Adipocyte (in vitro differentiated cells): ENCODE results near the gene STARD3NL.
"Not testable (repeated sequence)": the region's sequence is repeated elsewhere in the genome, so short reads cannot be mapped to it uniquely, and the experiment has no call there.

Experiments used
- DNase-seq: peaks from one replicate; pipeline ENCODE4 v3.0.0-alpha.2; 2015; ENCODE audit warnings: low read depth
- H3K27me3 ChIP-seq: replicated peaks from 2 replicates; pipeline ENCODE4 v1.7.0; 2013; ENCODE audit warnings: mild to moderate bottlenecking, low read length, moderate library complexity; ENCODE audit not compliant: control insufficient read depth, insufficient read depth
- H3K36me3 ChIP-seq: 2 replicates; pipeline ENCODE4 v1.7.0; 2013; ENCODE audit warnings: low read length, mild to moderate bottlenecking, moderate library complexity; ENCODE audit not compliant: control insufficient read depth, insufficient read depth, severe bottlenecking
- H3K4me1 ChIP-seq: 2 replicates; pipeline ENCODE4 v1.7.0; 2013; ENCODE audit warnings: mild to moderate bottlenecking, low read length, moderate library complexity; ENCODE audit not compliant: control insufficient read depth, insufficient read depth
- H3K4me3 ChIP-seq: 2 replicates; pipeline ENCODE4 v1.7.0; 2013; ENCODE audit warnings: mild to moderate bottlenecking, low read length, moderate library complexity
- H3K9ac ChIP-seq: 2 replicates; pipeline ENCODE4 v1.7.0; 2013; ENCODE audit warnings: mild to moderate bottlenecking, low read length, moderate library complexity
- H3K9me3 ChIP-seq: 2 replicates; pipeline ENCODE4 v1.7.0; 2013; ENCODE audit warnings: mild to moderate bottlenecking, low read length, moderate library complexity; ENCODE audit not compliant: control insufficient read depth

Gene STARD3NL

GRCh38 chr7:38245409-38245977 is 67.4 kb downstream of the STARD3NL start:
- H3K9me3 ChIP-seq, result no peaks in the 10 kb centered on the region
- peaks cover 7% of the 10 kb centered on the region for H3K4me1 ChIP-seq
- no peak for DNase-seq
- no peaks in the 10 kb centered on the region for H3K36me3 ChIP-seq
- H3K4me3 ChIP-seq, result no peak overlapping the region
- no peak overlapping the region for H3K9ac ChIP-seq
- no peaks in the 10 kb centered on the region for H3K27me3 ChIP-seq

DNA sequence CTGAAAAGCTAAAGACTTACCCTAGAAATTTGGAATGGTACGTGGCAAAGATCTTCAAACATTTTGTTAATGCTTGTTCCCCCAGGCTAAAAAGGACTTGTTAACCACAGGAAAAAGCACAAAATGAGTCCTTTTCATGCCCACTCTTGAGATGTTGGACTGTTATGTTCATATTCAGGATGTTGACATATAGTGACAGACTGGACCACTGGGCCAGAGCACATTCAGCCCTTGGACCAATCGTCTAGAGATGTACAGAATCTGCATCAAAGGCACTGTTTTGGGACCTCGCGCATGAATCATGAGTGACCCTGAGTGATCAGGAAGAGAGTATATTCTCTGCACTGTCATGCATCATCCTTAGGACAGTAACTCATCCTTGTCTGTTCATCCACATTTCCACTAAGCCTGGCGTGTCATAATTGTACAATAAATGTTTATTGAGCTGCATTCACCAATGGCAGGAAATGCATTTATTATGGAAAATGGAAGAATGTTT is 70.1 kb downstream of the STARD3NL start:
- DNase-seq, result no peak
- no peaks in the 10 kb centered on the region for H3K36me3 ChIP-seq
- no peak overlapping the region for H3K4me3 ChIP-seq
- H3K4me1 ChIP-seq, result peaks cover 4% of the 10 kb centered on the region
- no peak overlapping the region for H3K9ac ChIP-seq
- no peaks in the 10 kb centered on the region for H3K9me3 ChIP-seq
- H3K27me3 ChIP-seq, result no peaks in the 10 kb centered on the region

- not testable (repeated sequence) for H3K4me1 ChIP-seq, H3K36me3 ChIP-seq, DNase-seq
Measured at GRCh38 chr7:38249849-38250248, 71.8 kb downstream of the STARD3NL start.

GRCh38 chr7:38257350-38257677 is 79.3 kb downstream of the STARD3NL start:
- Histone ChIP-seq H3K9me3 (no peaks in the 10 kb centered on the region), H3K27me3 (no peaks in the 10 kb centered on the region), H3K4me3 (no peak overlapping the region), H3K36me3 (no peaks in the 10 kb centered on the region), H3K4me1 (peaks cover 10% of the 10 kb centered on the region), H3K9ac (peak overlapping the region; percentile 39)
- no peak for DNase-seq

More at GRCh38 chr7:38249849-38250248, 71.8 kb downstream of the STARD3NL start:
- H3K27me3 ChIP-seq, H3K9me3 ChIP-seq, H3K9ac ChIP-seq, H3K4me3 ChIP-seq: not testable (repeated sequence)

- not testable (repeated sequence) for H3K4me3 ChIP-seq, H3K36me3 ChIP-seq, H3K4me1 ChIP-seq, H3K9me3 ChIP-seq, DNase-seq, H3K9ac ChIP-seq, H3K27me3 ChIP-seq
Measured at GRCh38 chr7:38259157-38259556, 81.1 kb downstream of the STARD3NL start.

DNA sequence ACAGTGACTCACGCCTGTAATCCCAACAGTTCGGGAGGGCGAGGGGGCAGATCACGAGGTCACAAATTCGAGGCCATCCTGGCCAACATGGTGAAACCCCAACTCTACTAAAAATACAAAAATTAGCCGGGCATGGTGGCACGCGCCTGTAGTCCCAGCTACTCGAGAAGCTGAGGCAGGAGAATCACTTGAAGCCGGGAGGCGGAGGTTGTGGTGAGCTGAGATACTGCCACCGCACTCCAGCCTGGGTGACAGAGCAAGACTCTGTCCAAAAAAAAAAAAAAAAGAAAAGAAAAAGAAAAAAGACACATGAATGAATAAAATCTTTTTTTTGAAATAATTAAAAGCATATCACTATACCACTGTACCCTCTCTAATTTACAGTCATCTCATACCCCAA is 83.6 kb downstream of the STARD3NL start:
- not testable (repeated sequence) for H3K27me3 ChIP-seq, H3K9ac ChIP-seq, H3K4me1 ChIP-seq, H3K4me3 ChIP-seq, DNase-seq, H3K36me3 ChIP-seq, H3K9me3 ChIP-seq

- H3K27me3 ChIP-seq, H3K9me3 ChIP-seq, H3K4me3 ChIP-seq, H3K9ac ChIP-seq, DNase-seq, H3K36me3 ChIP-seq, H3K4me1 ChIP-seq: not testable (repeated sequence)
Measured at GRCh38 chr7:38262026-38262425, 84.0 kb downstream of the STARD3NL start.

DNA sequence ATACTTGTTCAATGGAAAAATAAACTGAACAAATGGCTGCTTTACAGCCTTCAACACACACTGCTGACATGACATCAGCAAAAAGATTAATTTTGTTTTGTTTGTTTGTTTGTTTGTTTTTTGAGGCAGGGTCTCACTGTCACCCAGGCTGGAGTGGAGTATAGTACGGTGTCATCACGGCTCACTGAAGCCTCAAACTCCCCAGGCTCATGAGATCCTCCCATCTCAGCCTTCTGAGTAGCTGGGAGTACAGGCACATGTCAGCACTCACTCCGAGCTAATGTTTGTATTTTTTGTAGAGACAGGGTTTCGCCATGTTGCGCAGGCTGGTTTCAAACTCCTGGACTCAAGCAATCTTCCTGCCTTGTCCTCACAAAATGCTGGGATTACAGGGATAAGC is 84.5 kb downstream of the STARD3NL start:
- H3K9ac ChIP-seq, result no peak overlapping the region
- no peak overlapping the region for H3K4me3 ChIP-seq
- no peak for DNase-seq

DNA sequence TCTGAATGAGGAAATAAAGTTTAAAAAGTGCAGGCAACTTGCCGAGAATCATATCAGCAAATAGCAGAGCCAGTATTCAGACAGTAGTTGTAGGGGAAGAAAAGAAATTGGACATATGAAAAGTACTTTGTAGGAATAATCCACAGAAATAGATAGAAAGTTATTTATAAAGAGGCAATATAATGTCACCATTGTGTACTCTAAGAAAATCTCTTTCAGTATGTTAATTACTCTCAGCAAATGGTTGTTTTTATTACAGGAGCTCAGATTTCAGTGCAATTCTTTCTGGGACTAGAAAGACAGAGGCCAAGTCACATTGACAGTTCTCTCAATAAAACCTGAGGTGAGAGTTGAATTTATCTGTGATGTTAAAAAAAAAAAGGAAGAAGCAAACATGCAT is 85.2 kb downstream of the STARD3NL start:
- H3K36me3 ChIP-seq, H3K4me3 ChIP-seq, H3K27me3 ChIP-seq, H3K9ac ChIP-seq, H3K9me3 ChIP-seq, H3K4me1 ChIP-seq, DNase-seq: not testable (repeated sequence)

More for the DNA sequence above, 84.5 kb downstream of the STARD3NL start:
- Histone ChIP-seq H3K4me1 (peaks cover under 1% of the 10 kb centered on the region), H3K27me3 (no peaks in the 10 kb centered on the region), H3K9me3 (no peaks in the 10 kb centered on the region), H3K36me3 (no peaks in the 10 kb centered on the region)

GRCh38 chr7:38264602-38265001 is 86.6 kb downstream of the STARD3NL start:
- DNase-seq, H3K27me3 ChIP-seq, H3K4me3 ChIP-seq, H3K9ac ChIP-seq, H3K9me3 ChIP-seq, H3K36me3 ChIP-seq, H3K4me1 ChIP-seq: not testable (repeated sequence)

DNA sequence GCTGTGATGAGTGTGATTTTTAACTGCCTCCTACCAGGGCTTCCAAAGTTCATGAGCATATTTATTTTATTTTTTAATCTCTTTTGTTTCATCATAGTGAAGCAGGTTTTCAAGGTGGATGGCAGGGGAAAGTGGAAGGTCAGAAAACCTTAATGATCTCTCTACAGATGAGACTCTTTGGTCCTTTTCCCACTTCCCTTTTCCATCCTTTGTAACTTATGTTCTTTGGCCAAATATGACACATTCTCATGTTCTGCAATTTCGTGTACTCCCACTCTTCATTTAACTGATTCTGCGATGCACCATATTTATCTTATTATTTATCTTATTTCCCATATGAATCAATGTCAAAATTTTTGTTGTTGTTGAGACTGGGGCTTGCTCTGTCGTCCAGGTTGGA is 87.9 kb downstream of the STARD3NL start:
- not testable (repeated sequence) for H3K9ac ChIP-seq, DNase-seq, H3K36me3 ChIP-seq

DNA sequence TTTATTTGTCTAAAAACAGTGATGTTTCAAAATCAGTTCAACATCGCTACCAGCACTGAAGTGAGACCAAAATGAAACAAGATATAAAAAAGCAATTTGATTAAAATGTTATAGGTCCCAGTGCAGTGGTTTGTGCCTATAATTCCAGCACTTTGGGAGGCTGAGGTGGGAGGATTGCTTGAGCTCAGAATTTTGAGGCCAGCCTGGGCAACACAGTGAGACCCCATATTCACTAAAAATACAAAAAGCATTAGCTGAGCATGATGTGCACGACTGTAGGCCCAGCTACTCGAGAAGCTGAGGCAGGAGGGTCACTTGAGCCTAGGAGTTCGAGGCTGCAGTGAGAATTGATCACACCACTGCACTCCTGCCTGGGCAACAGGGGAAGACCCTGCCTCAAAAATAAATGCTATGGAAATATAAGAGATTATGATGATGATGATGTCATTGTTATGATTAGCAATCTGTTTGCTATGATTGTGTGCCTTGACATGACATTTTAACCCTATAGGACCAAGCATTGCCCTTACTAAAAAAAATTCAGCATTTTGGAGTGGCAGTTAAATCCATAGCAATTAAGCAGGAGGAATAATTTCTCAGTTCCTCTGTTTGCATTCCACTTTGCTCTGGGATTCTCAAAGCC is 91.8 kb downstream of the STARD3NL start:
- H3K4me3 ChIP-seq, DNase-seq, H3K27me3 ChIP-seq, H3K9ac ChIP-seq, H3K36me3 ChIP-seq, H3K9me3 ChIP-seq, H3K4me1 ChIP-seq: not testable (repeated sequence)

More for the DNA sequence above, 87.9 kb downstream of the STARD3NL start:
- H3K4me3 ChIP-seq, H3K4me1 ChIP-seq, H3K27me3 ChIP-seq, H3K9me3 ChIP-seq: not testable (repeated sequence)
